SK-N-SH treated with all-trans-retinoic acid at 6 μM for 48 hours (cell line): Measurements from ENCODE around the gene BBS9.

ENCODE experiments used
- ARNTL ChIP-seq: fragments of 450-650 bp; formaldehyde crosslinking; IDR thresholded peaks from 2 replicates; pipeline ENCODE4 v1.5.0; 2020; ENCODE audit warnings: low read depth, mild to moderate bottlenecking, moderate library complexity, borderline replicate concordance
- CSDC2 ChIP-seq: fragments of 250-450 bp; sonication (Bioruptor Pico); IDR thresholded peaks from 2 replicates; pipeline ENCODE4 v1.5.0; 2020; ENCODE audit warnings: mild to moderate bottlenecking, moderate library complexity
- PATZ1 ChIP-seq: fragments of 250-450 bp; sonication (Bioruptor Pico); IDR thresholded peaks from 2 replicates; pipeline ENCODE4 v1.8.0; 2020; ENCODE audit warnings: mild to moderate bottlenecking, moderate library complexity, borderline replicate concordance
- RARB ChIP-seq: fragments of 250-450 bp; sonication (Bioruptor Pico); IDR thresholded peaks from 2 replicates; pipeline ENCODE4 v1.8.0; 2021; ENCODE audit warnings: mild to moderate bottlenecking, moderate library complexity
- SNAI2 ChIP-seq: fragments of 250-450 bp; sonication (Bioruptor Pico); IDR thresholded peaks from 2 replicates; pipeline ENCODE4 v1.5.0; 2020; ENCODE audit warnings: mild to moderate bottlenecking, moderate library complexity
- TOX ChIP-seq: fragments of 250-450 bp; sonication (Bioruptor Pico); IDR thresholded peaks from 2 replicates; pipeline ENCODE4 v1.8.0; 2021; ENCODE audit warnings: mild to moderate bottlenecking, moderate library complexity, borderline replicate concordance
- TSHZ2 ChIP-seq: fragments of 250-450 bp; sonication (Bioruptor Pico); IDR thresholded peaks from 2 replicates; pipeline ENCODE4 v1.5.0; 2020; ENCODE audit warnings: mild to moderate bottlenecking, moderate library complexity
- ZFP3 ChIP-seq: fragments of 250-450 bp; sonication (Bioruptor Pico); IDR thresholded peaks from 2 replicates; pipeline ENCODE4 v1.5.0; 2020; ENCODE audit warnings: mild to moderate bottlenecking, moderate library complexity
- ZFP30 ChIP-seq: fragments of 450-650 bp; formaldehyde crosslinking; IDR thresholded peaks from 2 replicates; pipeline ENCODE4 v1.5.0; 2022; ENCODE audit warnings: mild to moderate bottlenecking, moderate library complexity

- TF ChIP-seq TSHZ2 (CRISPR knock-in tag) (no peak), CSDC2 (no peak), SNAI2 (no peak), TOX (CRISPR knock-in tag) (no peak), ARNTL (no peak), ZFP3 (no peak), PATZ1 (CRISPR knock-in tag) (no peak), ZFP30 (CRISPR knock-in tag) (no peak), RARB (CRISPR knock-in tag) (no peak)
Measured at GRCh38 chr7:33563651-33564050, 434.3 kb downstream of the BBS9 start.
